Ureter (tissue), 1 donor: Measurements from ENCODE around the gene TMEM100. TPM values are rescaled to one million over a fixed set of nuclear protein-coding genes. Genes with fewer than 3 reads are reported as not detected.

Experiments used
- DNase-seq: peaks from one replicate; pipeline ENCODE4 v3.0.0-alpha.2; 2020; ENCODE audit warnings: low spot score
- total RNA-seq: library from RNA; stranded (reverse); gene quantifications from one replicate; pipeline ENCODE4 v1.2.4, GENCODE V29; 2023
- donor health status: DM: yes; HTN: yes; CAD: no.

The TMEM100 gene
- total RNA-seq, 1 donor from 2014 or later = 8.4 TPM

- DNase-seq = peak; percentile 70
These were observed 20.5 kb upstream of the TMEM100 start for GRCh38 chr17:55743103-55743679.

- DNase-seq = no peak
These were observed 19.8 kb upstream of the TMEM100 start for GRCh38 chr17:55742272-55743102.

GRCh38 chr17:55741356-55741700, 18.7 kb upstream of the TMEM100 start:
- DNase-seq = no peak

- no peak for DNase-seq
These were observed 18.1 kb upstream of the TMEM100 start for GRCh38 chr17:55740511-55741355.

- DNase-seq = no peak
These were observed 15.4 kb upstream of the TMEM100 start for GRCh38 chr17:55737976-55738501.

- DNase-seq = no peak
These were observed 13.2 kb upstream of the TMEM100 start for GRCh38 chr17:55735731-55736405.

- DNase-seq = no peak
These were observed 11.6 kb upstream of the TMEM100 start for GRCh38 chr17:55734128-55734781.

GRCh38 chr17:55731586-55732250, 9.1 kb upstream of the TMEM100 start:
- DNase-seq = peak; percentile 56

GRCh38 chr17:55730808-55731207, 8.1 kb upstream of the TMEM100 start:
- no peak for DNase-seq

- DNase-seq = no peak
These were observed 7.7 kb upstream of the TMEM100 start for GRCh38 chr17:55730380-55730779.

GRCh38 chr17:55729484-55729883, 6.8 kb upstream of the TMEM100 start:
- DNase-seq = no peak

GRCh38 chr17:55728833-55729232, 6.2 kb upstream of the TMEM100 start:
- no peak for DNase-seq

GRCh38 chr17:55728361-55728760, 5.7 kb upstream of the TMEM100 start:
- no peak for DNase-seq

- no peak for DNase-seq
These were observed 5.3 kb upstream of the TMEM100 start for GRCh38 chr17:55727920-55728319.

GRCh38 chr17:55727275-55727674, 4.6 kb upstream of the TMEM100 start:
- no peak for DNase-seq

GRCh38 chr17:55726440-55726839, 3.8 kb upstream of the TMEM100 start:
- DNase-seq = peak; percentile 70

- DNase-seq = no peak
These were observed 804 bp upstream of the TMEM100 start for GRCh38 chr17:55723488-55723848.

GRCh38 chr17:55722016-55722736, 488 bp downstream of the TMEM100 start:
- DNase-seq = no peak

GRCh38 chr17:55720919-55721836, 1.5 kb downstream of the TMEM100 start:
- DNase-seq = no peak
